ENCODE results near the gene TBC1D5.

- no peak for TF ChIP-seq NFYB (CRISPR knock-in tag; conservative IDR thresholded peaks at IDR 0.05; ENCODE audit: low read depth)
- no peak for TF ChIP-seq E2F5 (CRISPR knock-in tag; IDR thresholded peaks at IDR 0.05)
- TF ChIP-seq CTCF (IDR thresholded peaks at IDR 0.05) = no peak
- no peak for TF ChIP-seq JUN (CRISPR knock-in tag; IDR thresholded peaks at IDR 0.05)
Observed at GRCh38 chr3:17292556-17292955, 449.9 kb downstream of the TBC1D5 start.

All from WTC11 (cell line).